ENCODE data around the gene TROAP.

Gene TROAP

DNA sequence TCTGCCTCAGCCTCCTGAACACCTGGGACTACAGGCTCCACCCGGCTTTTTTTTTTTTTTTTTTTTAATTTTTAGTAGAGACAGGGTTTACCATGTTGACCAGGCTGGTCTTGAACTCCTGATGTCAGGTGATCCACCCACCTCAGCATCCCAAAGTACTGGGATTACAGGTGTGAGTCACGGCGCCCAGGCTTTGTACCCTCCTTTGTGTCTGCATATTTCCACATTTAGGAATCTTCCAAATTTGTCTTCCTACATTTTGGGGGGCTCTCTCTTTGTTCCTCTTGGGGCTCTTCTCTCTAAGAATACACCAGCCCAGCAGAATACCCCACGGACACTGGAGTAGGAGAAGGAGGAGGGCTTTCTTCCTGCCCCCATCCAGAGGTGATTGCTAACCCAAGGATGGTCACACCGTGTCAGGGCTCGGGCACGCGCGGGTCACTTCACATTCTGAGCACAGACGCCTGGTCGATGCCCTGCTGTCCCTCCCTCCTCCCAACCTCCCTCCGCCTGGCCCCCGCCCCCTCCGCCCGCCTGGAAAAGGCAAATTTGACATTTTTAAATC, 21.5 kb downstream of the TROAP start:
- DNase-seq: no peak

DNA sequence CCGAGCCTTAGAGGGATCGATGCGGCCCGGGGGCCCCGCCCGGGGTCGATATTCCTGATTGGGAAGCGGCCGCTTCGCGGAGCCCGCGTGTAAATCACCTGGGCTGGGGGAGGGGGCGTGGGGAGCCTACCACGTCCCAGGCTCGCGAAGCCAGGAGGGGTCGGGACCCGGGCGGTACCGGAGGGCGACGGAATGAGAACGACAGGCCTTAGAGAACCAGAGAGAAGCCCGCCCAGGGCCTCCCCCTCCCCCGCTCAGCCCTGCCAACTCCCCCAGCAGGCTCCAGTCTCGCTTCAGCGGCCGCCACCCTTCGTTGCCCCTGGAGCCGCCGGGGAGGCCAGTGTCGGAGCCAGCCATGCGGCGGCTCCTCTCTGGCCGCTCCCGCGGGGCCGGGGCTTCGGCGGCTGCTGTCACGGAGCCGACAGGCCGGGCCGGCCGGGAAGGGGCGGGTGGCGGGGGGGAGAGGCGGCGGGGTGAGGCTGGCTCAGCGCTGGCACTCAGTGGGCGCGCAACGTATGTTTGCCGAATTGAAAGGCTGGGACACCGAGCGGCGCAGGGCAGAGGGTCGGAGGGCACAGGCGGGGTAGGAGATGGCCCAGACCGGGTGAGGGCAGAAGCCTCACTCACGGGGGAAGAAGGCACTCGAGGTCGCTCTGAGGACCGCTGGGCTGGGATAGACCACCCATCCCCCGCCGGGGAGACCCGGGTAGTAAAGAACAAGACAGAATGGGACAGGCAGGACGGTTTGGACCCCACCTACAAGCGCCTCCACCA, 22.2 kb downstream of the TROAP start:
- no peak for DNase-seq

GRCh38 chr12:49345825-49346658, 23.0 kb downstream of the TROAP start:
- DNase-seq: no peak

DNA sequence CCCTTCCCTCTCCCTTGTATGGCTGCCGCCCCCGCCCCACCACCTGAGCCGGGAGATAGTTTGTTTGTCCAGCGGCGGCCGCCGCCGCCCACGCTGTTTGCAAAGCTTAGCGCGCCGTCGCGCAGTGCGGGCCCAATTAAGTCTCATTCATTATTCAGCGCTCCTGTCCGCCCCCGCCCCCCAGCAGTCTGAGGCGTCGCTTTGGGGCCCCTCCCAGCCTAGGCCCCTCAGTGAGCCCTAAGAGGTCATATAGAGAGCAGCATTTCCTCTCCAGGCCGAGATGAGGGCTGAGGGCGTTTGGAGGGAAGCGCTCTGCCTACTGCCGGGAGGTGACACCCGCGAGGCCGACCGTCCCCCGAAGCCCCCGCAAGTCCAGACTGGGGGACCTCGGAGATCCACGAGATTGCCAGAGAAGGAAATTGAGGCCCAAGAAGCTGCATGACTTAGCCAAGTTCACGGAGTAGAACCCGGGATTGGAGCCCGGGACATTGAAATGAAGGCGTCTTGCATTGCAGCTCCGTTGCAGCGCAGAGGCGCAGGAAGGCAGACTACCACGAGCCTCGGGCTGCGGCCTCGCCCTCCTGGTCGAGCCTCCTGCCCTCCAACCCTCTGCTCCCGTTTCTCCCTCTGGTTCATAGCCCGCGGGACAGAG, 23.7 kb downstream of the TROAP start, which contains the start of gene DNAJC22:
Gene DNAJC22, plus strand, starts transcription at position 230 of the 652 bp plus-strand sequence. CDS start 1,985 bp downstream, outside the sequence.
- peak; percentile 33 for DNase-seq

- DNase-seq: peak; percentile 81
Measured at GRCh38 chr12:49347311-49348193, 24.5 kb downstream of the TROAP start.

- no peak for DNase-seq
Measured at GRCh38 chr12:49348781-49349180, 25.7 kb downstream of the TROAP start.

GRCh38 chr12:49349266-49349665, 26.2 kb downstream of the TROAP start:
- no peak for DNase-seq

DNA sequence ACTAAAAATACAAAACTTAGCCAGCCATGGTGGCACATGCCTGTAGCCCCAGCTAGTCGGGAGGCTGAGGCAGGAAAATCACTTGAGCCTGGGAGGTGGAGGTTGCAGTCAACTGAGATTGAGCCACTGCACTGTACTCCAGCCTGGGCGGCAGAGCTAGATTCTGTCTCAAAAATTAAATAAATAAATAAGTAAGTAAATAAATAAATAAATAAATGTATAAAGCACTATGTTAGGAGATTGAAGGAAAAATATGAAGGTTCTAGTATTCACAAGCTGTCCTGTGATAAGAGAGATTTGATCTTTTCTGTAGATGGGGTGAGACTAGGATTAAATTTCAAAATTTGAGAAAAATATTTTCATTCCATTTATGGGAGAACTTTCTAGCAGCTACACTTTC, 29.3 kb downstream of the TROAP start:
- DNase-seq: no peak

DNA sequence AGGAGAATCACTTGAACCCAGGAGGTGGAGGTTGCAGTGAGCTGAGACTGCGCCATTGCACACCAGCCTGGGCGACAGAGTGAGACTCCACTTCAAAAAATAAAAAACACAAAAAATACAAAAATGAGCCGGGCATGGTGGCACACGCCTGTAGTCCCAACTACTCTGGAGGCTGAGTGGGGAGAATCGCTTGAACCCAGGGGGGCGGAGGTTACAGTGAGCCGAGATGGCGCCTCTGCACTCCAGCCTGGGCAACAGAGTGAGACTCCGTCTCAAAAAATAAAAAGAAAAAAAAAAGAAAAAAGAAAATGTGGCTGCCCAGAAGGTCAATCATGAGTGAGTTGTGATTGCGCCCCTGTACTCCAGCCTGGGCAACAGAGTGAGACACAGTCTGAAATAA, 32.9 kb downstream of the TROAP start:
- DNase-seq: no peak

GRCh38 chr12:49357103-49357678, 34.1 kb downstream of the TROAP start:
- DNase-seq: peak; percentile 40

DNA sequence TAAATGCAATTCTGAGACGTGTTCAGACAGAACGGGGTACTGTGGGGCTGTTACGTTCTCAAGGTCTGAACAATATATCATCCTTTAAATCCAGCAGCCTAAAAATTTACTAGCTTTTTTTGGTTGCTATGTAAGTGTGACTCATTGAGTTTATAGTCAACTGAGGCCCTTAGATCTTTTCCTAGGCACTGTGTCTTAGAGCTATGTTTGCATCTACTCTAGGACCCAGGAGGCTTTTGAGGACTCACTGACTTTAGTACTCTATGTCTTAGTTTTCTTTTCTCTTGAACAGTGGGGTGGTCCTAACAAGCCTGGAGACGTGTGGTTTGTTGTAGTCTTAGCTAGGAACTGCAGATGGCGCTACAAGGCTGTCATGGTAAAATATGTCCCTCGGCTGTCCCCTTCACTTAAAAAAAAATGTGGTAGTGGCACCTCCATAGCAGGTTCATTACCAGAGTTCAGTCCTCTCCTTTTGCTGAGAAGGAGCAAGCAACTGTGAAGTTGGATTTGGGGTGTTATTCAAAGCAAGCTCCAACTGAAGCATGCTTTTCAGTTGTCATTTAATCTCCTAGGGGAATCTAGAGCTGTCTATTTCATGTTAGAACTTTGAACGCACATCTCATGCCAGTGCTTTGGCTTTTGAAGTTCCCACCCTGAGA, 35.6 kb downstream of the TROAP start:
- DNase-seq: peak; percentile 76

GRCh38 chr12:49359671-49360070, 36.6 kb downstream of the TROAP start:
- DNase-seq: no peak

- no peak for DNase-seq
Measured at GRCh38 chr12:49362077-49362476, 39.0 kb downstream of the TROAP start.

DNA sequence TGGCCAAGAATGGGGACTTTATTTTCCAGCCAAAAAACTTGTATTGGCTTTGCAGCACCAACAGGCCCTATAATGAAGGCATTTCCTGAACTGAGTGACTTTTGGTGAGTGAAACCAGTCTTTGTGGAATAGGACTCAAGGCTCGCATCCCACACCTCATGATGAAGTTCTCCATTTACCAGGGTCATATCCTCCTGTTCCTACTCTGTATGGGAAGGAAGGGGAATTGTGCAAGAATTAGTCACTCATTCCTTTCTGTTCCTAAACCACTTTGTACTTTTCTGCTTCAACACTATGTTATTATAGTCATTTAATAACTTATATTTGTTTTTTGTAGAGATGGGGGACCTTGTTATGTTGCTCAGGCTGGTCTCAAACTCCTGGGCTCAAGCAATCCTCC, 41.9 kb downstream of the TROAP start:
- DNase-seq: no peak

- no peak for DNase-seq
Measured at GRCh38 chr12:49365542-49365941, 42.5 kb downstream of the TROAP start.

GRCh38 chr12:49366096-49366651, 43.1 kb downstream of the TROAP start:
- DNase-seq: no peak

DNA sequence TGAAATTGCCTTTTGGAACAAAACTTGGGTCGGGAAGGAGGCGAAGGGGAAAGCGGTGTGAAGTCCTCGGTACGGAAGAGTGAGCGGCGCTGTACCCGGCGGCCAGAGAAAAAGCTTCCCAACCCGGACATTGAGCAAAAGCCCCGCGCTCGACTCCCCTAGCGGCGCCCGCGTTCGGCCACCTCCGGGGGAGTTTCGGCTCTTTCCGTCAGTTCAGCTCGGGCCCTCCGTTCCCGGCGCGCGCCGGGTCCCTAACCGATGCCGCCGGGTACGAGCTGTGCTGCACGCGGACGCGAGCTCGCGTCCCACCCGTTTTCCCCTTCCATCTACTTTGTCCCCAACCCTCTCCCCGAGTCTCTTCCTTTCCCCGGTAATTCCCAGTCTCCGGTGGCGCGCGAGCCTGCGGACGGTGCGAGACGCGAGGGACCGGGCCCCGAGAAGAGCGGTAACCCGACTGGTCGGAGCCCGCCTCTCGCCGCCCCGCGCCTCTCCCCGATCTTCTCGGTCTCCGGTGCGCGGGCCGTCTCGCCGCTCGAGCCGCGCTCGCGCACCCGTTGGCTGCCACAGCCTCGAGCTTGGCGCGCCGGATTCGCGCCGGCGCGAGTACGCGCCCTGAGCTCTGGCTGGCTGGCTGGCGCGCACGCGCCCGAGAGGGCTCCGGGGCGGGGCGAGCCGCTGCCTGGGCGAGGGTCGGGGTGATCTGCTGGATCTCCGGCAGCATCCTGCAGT, 43.8 kb downstream of the TROAP start:
- peak; percentile 89 for DNase-seq

GRCh38 chr12:49367381-49368239, 44.6 kb downstream of the TROAP start, which contains the start of gene SPATS2:
TSS of gene SPATS2 (plus strand) at chr12:49367462. CDS start at chr12:49461013, 93,551 bp downstream.
- no peak for DNase-seq

GRCh38 chr12:49368240-49368600, 45.2 kb downstream of the TROAP start:
- no peak for DNase-seq
